ENCODE data around the gene CD226.
A peak's percentile ranks its signal among the peaks of the same experiment; 100 is the strongest.
"Not testable (repeated sequence)": the region's sequence is repeated elsewhere in the genome, so short reads cannot be mapped to it uniquely, and the experiment has no call there.

CD226 gene

GRCh38 chr18:69865776-69866175, 81.9 kb downstream of the CD226 start:
- peak; percentile 78 for DNase-seq

GRCh38 chr18:69864802-69865201, 82.9 kb downstream of the CD226 start:
- DNase-seq = not testable (repeated sequence)

DNA sequence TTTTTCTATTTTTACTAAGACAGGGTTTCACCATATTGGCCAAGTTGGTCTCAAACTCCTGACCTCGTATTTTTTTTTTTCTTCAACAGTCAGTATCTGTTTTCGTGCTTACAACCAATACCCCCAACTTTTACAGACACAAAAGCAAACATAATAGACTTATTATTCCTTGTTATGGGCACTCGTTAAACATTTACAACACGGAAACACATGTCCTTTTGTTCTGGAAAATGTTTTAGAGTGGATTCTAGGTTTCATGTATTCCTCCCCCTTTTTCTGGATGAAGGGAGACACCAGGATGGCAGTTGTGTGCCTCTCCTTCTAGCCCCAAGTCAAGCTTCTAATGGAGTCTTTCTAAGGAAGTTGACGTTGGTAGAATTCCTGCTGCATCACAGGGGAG, 88.8 kb downstream of the CD226 start:
- DNase-seq = no peak

GRCh38 chr18:69854455-69854854, 93.2 kb downstream of the CD226 start:
- no peak for DNase-seq

GRCh38 chr18:69853051-69853450, 94.6 kb downstream of the CD226 start:
- DNase-seq = no peak

DNA sequence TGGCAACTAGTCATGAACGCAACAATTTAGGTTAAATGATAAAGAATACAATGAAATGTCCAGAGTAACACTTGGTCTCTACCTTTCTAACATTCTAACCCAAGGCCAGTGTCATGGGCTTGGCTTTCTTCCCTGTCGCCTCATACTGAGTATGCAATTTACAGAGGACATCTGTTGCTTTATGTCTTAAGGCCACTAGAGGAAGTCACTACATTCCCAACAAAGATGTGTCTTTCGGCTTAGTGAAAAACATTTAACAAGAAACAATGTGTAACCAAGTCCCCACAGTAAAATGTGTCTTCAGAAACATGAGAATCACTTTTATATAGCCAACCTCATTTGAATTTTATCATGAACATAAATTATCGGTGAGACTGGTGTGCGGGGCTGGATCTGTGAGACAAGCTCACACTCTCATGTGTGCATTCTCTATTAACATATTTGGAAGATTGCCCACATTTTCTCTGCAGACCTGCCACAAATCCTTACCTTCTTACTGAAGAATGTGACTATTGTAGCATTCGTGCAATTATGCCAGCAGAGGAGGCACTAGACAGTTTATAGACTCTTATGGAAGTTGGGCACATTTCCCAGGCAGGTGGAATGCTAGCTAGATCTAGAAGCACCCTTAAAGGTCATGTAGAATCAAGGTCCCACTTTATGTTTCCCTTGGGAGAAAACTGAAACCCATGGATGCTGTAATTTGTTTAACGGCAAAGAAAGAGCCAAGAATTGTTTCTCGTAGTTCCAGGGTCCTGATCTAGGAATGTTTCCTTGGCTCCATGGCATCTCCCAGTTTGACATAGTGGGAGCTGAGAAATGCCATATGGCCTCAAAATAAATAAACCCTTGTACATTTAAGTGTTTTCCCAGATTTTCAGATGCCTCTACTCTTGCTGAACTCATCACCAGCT, 101.8 kb downstream of the CD226 start:
- DNase-seq = peak; percentile 40

GRCh38 chr18:69844656-69845055, 103.0 kb downstream of the CD226 start:
- DNase-seq = no peak

DNA sequence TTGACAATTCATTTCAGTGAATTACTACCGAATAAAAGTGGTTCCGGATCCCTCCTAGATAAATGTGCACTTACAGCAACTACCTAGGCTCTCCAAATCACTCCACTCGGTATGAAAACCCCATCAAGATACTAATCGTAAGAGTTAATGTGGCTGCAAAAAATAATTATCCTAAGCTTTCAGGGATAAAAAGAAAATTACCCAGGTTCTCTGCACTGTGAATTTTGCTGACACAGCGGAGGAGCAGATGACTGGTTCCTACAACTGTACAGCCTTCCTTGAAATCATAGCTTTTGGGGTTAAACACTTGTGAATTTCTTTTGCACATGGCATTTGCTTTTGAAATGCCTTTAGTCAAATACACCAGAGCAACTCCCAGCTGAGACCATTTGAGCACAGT, 104.7 kb downstream of the CD226 start:
- DNase-seq = no peak

DNA sequence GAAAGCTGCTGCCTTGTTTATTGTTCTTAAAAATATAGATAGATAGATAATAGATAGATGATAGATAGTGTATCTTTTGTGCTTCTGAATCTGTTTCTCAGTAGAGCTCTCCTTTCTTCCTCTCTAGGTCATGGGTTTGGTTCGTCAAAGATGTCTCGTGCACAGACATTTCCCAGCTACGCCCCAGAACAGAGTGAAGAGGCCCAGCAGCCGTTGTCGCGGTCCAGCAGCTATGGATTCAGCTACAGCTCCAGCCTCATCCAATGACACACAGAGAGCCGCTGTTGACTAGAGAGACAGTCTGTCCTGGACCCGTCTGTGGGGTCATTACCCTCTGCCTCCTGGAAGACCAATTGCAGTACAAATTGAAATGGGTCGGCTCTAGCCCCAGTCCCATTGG, 106.6 kb downstream of the CD226 start:
- no peak for DNase-seq

DNA sequence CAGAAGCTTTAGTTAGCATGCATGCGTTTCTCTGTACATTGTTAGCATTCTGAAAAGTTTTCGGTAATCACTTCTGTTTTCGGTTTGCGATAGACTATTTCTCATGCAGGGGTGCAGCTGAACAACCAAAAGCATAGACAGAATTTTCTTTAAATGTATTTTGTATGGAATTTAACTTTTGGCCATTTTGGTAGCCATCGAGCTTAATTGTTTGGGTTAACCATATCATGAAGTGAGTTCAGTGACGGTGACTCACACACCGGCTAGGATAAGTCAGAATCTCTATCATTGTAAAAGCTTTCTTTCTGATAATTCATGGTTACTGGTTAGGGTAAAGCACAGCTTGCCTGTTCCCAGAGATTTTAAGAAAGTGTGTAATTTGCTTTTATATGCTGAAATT, 107.2 kb downstream of the CD226 start:
- DNase-seq = no peak

DNA sequence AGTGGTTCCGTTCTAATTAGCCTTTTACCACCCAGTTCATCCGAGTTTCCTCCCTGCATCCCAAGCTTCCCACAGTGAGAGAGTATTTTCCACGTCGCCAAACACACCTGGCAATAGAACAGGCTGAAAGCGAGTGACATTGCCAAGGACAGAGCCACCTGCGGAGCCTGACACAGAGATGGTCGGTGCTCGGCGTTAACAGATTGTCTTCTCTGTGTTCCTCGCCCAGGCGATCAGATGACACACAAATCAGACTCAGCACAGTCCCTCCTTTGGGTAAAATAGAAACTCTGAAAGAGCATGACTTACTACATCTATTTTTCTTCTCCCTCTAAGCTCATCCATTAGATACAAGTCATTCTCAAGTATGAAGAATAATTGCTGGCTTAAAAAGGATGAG, 107.7 kb downstream of the CD226 start:
- DNase-seq = peak; percentile 16

DNA sequence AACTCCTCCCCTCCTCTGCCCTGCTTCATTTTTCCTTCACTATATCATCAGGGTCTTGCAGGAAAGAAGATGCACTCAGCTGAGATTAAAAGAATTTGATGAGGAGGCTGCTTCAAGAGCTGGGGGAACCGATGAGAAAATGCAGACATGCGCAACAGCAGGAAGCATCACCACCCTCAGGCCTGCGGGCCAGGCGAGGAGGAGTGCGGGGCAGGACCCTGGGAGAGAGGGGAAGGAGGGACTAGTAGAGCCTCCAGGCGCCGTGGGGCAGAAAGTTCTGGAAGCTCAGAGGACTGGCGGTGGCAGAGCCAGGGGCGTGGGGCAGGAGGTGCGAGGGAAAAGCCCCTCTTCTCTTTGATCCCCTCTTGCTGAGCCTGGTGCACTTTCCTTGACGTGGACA, 108.2 kb downstream of the CD226 start:
- DNase-seq = no peak

- DNase-seq = peak; percentile 92
Observed at GRCh38 chr18:69838620-69839411, 108.9 kb downstream of the CD226 start.

DNA sequence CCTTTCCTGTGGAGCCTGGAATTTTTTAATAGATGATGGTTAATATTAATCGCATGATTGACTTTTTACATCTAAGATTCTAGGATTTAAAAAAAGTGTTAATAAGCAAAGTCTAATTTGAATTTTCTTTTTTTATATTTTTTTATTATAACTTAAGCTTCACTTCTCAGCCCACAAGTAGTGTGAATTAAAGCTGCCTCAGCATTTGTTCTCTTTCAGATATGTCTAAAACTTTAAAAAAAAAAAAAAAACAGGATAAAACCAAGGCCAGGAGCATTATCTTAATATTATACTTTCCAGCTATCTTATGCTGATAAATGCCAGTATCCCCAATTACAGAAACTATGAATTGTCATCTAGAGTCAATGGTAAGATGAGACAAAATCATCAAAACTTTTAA, 109.7 kb downstream of the CD226 start:
- DNase-seq = no peak

- not testable (repeated sequence) for DNase-seq
Observed at GRCh38 chr18:69834980-69835379, 112.7 kb downstream of the CD226 start.

DNA sequence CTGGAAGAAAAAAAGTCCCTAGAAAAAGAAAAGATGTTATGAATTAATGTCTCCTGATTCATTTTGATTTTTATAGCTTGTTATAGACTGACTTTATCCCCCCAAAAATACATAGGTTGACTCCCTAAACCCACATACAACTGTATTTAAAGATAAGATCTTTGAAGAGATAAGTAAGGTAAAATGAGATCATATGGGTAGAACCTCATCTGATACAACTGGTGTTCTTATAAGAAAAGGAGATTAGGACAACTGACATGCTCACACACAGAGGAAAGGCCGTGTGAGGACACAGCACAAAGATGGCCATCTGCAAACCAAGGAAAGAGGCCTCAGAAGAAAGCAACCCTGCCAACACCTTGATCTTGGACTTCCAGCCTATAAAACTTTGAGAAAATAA, 117.5 kb downstream of the CD226 start:
- DNase-seq = peak; percentile 46

GRCh38 chr18:69820538-69820937, 127.1 kb downstream of the CD226 start:
- DNase-seq = no peak

- DNase-seq = no peak
Observed at GRCh38 chr18:69819460-69819859, 128.2 kb downstream of the CD226 start.

DNA sequence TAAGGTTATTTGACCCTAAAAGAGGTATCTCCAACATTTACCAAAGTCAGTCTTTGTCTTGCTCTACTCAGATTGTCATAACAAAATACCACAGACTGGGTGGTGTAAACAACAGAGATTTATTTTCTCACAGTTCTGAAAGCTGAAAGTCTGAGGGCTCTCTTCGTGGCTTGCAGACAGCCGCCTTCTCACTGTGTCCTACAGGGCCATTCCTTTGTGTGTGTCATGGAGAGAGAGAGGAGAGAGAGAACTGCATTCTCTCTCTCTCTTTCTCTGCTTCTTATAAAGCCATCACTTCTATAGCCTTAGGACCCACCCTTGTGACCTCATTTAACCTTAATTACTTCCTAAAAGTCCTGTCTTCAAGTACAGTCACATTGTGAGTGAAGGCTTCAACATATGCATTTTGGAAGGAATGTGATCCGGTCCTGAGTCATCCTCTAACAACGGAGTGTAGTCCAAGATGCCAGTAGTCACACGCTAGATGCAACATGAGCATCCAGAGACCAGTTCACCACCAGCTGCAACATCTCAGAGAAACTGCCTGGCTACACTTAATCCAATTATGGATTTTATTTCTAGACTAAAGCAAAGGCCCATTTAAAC, 130.2 kb downstream of the CD226 start:
- no peak for DNase-seq

DNA sequence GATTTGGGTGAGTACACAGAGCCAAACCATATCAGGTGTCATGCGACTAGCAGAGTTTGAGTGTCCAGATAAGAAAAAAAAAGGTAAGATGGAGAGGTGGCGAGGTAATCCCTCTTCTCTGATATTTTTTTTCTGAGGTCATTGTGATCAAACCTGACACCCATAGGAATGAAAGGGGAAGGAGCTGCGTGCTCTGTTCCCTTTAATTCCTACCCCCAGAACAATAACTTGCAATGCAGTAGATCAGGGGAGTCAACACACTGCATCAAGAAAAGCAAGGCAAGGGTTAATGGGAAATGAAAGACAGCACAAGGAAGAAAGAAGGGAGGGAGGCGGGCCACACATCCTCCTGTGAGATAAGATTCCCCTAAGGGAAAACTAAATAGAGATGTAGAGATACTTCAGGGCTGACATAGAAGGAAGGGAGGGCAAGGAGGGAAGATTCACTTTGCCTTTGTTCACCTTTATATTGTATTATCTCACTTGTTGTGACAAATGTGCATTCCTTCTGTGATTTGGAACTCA, 132.8 kb downstream of the CD226 start:
- DNase-seq = no peak

- DNase-seq = no peak
Observed at GRCh38 chr18:69813559-69813958, 134.1 kb downstream of the CD226 start.

DNA sequence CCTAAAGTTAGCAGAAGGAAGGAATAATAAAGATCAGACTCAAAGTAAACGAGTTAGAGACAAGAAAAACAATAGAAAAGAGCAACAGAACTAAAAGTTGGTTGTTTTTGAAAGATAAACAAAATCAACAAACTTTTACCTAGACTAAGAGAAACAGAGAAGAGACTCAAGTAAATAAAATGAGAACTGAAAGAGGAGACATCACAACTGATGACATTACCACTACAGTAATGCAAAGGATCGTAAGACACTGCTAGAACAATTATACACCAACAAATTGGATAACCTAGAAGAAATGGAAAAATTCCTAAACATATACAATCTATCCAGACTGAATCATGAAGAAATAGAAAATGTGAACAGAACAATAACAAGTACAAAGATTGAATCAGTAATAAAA, 139.3 kb downstream of the CD226 start:
- no peak for DNase-seq

- DNase-seq = no peak
Observed at GRCh38 chr18:69804776-69805501, 142.7 kb downstream of the CD226 start.

Measured in OCI-M1 (cell line).